ENCODE results near the gene TYMP. TPM values are rescaled to one million over a fixed set of nuclear protein-coding genes. Genes with fewer than 3 reads are reported as not detected.
"Not testable (repeated sequence)": the region's sequence is repeated elsewhere in the genome, so short reads cannot be mapped to it uniquely, and the experiment has no call there.

TYMP gene
- total and polyA plus RNA-seq, 3 experiments from 2014 or later = 17.5 to 93.6 (median 86.1) TPM

DNA sequence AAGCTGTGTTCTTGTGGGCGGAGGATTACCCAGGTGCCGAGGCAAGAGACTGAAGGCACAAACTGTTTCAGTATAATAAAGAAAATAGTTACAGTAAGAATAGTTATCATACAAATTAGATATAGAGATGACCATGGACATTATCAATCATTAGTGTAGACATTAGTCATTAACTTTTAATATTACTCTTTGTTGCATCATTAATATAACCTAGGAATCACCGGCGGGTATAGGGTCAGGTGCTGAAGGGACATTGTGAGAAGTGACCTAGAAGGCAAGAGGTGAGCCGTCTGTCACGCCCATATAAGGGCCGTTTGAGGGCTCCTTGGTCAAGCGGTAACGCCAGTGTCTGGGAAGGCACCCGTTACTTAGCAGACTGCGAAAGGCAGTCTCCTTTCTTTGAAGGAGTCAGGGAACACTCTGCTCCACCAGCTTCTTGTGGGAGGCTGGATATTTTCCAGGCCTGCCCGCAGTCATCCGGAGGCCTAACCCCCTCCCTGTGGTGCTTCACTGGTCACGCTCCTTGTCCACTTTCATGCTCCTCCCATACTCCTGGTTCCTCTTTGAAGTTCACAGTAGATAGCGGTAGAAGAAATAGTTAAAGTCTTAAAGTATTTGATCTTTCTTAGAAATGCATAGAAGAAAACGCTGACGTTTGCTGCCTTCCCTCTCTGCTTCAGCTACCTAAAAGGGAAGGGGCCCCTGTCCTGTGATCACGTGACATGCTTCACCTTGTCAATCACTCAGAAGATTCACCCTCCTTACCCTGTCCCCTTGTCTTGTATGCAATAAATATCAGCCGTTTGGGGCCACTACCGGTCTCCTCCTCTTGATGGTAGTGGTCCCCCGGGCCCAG, 4.3 kb upstream of the TYMP start:
- H3K36me3 ChIP-seq (ENCODE audit: insufficient read depth, low read length); H3K4me3 ChIP-seq (ENCODE audit: low read length); H3K36me3 Mint-ChIP-seq; H3K27me3 Mint-ChIP-seq; H3K9me3 ChIP-seq (ENCODE audit: low read length); H3K9me3 Mint-ChIP-seq; POLR2A ChIA-PET; H3K27me3 ChIP-seq (ENCODE audit: insufficient read depth, low read length, poor library complexity, severe bottlenecking): not testable (repeated sequence)
- peak overlapping the region in 6 of 8 donors; percentile 26 to 99 (median 76) for H3K27ac Mint-ChIP-seq
- CTCF ChIA-PET = interaction anchor here (3.3 to 6.5 kb wide), 2 partner anchors 8 to 15 kb away, joined by 26 to 47 read pairs; partner anchors contain the start of gene SCO2
- H3K4me3 Mint-ChIP-seq = peak overlapping the region in 2 of 7 donors; percentile 54 to 73
- H3K4me1 Mint-ChIP-seq = peaks cover 13 to 21% (median 18%) of the 10 kb centered on the region in 3 donors
- peak in 1 of 5 donors; percentile 21 for DNase-seq
- H3K27ac ChIP-seq (ENCODE audit: low read depth, low read length) = peak overlapping the region; percentile 65
- H3K4me1 ChIP-seq (ENCODE audit: insufficient read depth, low read length) = peaks cover 19% of the 10 kb centered on the region

DNA sequence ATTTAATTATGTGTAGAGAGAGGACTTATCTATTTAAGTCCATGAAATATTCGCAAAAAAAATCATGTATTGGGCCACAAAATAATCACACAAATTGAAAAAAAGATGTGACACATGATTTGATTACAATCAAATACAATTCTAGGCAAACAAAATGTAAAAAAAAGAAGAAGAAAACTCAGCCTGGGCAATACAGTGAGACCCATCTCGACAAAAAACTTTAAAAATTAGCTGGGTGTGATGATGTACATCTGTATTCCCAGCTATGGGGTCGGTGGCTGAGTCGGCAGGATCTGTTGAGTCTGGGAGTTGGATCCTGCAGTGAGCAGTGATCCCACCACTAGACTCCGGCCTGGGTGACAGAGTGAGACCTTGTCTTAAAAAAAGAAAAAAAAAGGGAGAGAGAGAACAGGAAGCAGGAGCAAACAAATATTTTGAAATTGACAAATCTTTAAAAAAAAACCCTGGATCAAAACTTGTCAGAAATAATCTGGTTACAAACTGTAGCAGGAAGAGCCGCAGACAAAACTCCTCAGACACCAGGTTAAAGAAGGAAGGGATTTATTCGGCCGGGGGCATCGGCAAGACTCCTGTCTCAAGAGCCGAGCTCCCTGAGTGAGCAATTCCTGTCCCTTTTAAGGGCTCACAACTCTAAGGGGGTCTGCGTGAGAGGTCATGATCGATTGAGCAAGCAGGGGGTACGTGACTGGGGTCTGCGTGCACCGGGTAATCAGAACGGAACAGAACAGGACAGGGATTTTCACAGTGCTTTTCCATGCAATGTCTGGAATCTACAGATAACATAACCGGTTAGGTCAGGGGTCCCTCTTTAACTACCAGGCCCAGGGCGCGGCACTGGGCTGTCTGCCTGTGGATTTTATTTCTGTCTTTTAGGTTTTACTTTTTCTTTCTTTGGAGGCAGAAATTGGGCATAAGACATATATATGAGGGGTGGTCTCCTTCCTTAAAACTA, 3.3 kb upstream of the TYMP start:
- ChIA-PET CTCF (interaction anchor here (1.5 to 3.3 kb wide), 2 partner anchors 7 kb away, joined by 3 to 26 read pairs; partner anchors contain the start of gene SCO2), POLR2A (interaction anchor here (1.0 kb wide), 1 partner anchor 282 kb away, joined by 3 read pairs; the partner anchor contains the start of gene HDAC10)
- H3K36me3 ChIP-seq (ENCODE audit: insufficient read depth, low read length) = no peaks in the 10 kb centered on the region
- H3K27ac Mint-ChIP-seq = peak overlapping the region; percentile 75 to 99 (median 88)
- no peaks in the 10 kb centered on the region for H3K27me3 ChIP-seq (ENCODE audit: insufficient read depth, low read length, poor library complexity, severe bottlenecking)
- H3K4me1 Mint-ChIP-seq = peaks cover 13 to 23% (median 19%) of the 10 kb centered on the region in 3 donors
- H3K9me3 Mint-ChIP-seq = no peaks in the 10 kb centered on the region
- H3K9me3 ChIP-seq (ENCODE audit: low read length) = no peaks in the 10 kb centered on the region
- no peak overlapping the region for H3K4me3 ChIP-seq (ENCODE audit: low read length)
- peak overlapping the region in 6 of 7 donors; percentile 34 to 77 (median 68) for H3K4me3 Mint-ChIP-seq
- peaks cover 13% of the 10 kb centered on the region for H3K4me1 ChIP-seq (ENCODE audit: insufficient read depth, low read length)
- peaks cover 0 to 1% (median 0%) of the 10 kb centered on the region in 3 donors for H3K36me3 Mint-ChIP-seq
- peaks cover 0 to 2% of the 10 kb centered on the region in 2 donors for H3K27me3 Mint-ChIP-seq
- peak overlapping the region; percentile 16 for H3K27ac ChIP-seq (ENCODE audit: low read depth, low read length)
- peak in 1 of 5 donors; percentile 29 for DNase-seq

DNA sequence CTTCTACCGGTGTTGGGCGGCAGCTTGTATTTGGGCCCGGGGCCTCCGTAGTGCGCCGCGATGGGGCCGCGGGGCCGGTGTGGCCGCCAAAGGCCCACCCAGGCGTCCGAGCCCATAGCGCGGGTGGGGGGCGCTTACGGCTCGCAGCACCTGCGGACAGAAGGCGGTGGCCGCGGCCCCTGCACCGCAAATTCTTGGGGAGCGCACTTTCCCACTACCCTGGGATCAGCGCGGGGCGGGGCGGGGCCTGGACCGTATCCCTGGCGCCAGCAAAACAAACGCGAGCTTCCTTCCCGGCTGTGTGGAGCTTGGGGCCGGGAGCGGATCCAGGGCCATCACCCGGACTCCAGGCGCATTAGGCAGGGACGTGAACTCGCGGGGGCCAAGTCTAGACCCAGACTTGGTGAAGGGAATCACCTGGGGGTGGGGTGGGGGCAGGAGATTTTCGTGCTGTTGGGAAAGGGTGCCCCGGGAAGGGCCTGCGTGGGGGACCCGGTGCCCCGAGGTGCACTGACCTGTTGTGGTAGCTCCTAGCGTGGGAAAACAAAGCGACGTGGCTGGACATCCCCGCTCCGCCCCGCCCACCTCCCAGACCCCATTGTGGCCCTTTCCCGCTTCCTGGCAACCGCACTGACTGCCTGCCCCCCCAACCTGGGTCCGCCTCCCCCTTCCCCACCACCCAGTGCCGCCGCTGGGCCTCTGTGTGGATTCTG, 2.3 kb upstream of the TYMP start:
- Mint-ChIP-seq H3K36me3 (peaks cover 0 to 1% (median 0%) of the 10 kb centered on the region in 3 donors), H3K9me3 (no peaks in the 10 kb centered on the region), H3K4me3 (peak overlapping the region; percentile 71 to 94 (median 92)), H3K27me3 (no peaks in the 10 kb centered on the region), H3K4me1 (peaks cover 19 to 29% (median 21%) of the 10 kb centered on the region in 3 donors), H3K27ac (peak overlapping the region; percentile 65 to 99 (median 98))
- Histone ChIP-seq H3K9me3 (ENCODE audit: low read length) (no peaks in the 10 kb centered on the region), H3K27me3 (ENCODE audit: insufficient read depth, low read length, poor library complexity, severe bottlenecking) (no peaks in the 10 kb centered on the region), H3K27ac (ENCODE audit: low read depth, low read length) (peak overlapping the region; percentile 92), H3K36me3 (ENCODE audit: insufficient read depth, low read length) (no peaks in the 10 kb centered on the region), H3K4me3 (ENCODE audit: low read length) (peak overlapping the region; percentile 84), H3K4me1 (ENCODE audit: insufficient read depth, low read length) (peaks cover 15% of the 10 kb centered on the region)
- ChIA-PET CTCF (interaction anchor here (1.1 to 1.5 kb wide), 2 partner anchors 8 to 16 kb away, joined by 3 read pairs; no protein-coding TSS in a partner anchor), POLR2A (interaction anchor here (0.7 to 1.7 kb wide), 6 partner anchors 13 to 281 kb away, joined by 3 to 8 read pairs (median 4); partner anchors contain the start of genes HDAC10 and SYCE3)
- DNase-seq = peak in 1 of 5 donors; percentile 50

DNA sequence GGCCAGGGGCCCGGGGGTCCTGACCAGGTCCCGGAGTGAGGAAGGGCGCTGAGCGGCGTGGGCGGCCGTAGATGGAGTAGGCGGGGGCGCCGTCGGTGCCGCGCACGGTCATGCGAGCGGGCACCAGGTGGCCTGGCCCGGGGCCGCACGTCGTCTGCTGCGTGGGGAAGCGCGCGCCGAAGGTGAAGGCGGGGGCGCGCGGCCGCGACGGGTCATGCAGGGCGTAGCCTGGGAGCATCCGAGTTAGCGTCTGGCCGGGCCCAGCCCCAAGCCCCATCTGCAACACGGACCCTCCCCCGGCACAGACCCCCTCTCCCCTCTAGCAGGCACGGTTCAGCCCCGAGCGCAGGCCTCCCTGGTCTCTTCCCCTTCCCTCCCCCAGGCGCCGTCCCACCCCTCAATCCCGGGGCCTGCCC, 1.7 kb upstream of the TYMP start:
- Histone ChIP-seq H3K27me3 (ENCODE audit: insufficient read depth, low read length, poor library complexity, severe bottlenecking) (no peaks in the 10 kb centered on the region), H3K27ac (ENCODE audit: low read depth, low read length) (peak overlapping the region; percentile 92), H3K4me3 (ENCODE audit: low read length) (peak overlapping the region; percentile 84), H3K36me3 (ENCODE audit: insufficient read depth, low read length) (no peaks in the 10 kb centered on the region), H3K4me1 (ENCODE audit: insufficient read depth, low read length) (peaks cover 20% of the 10 kb centered on the region), H3K9me3 (ENCODE audit: low read length) (no peaks in the 10 kb centered on the region)
- POLR2A ChIA-PET = interaction anchor here (0.9 to 1.7 kb wide), 4 partner anchors 13 to 89 kb away, joined by 3 to 8 read pairs (median 5); partner anchors contain the start of gene SYCE3
- peaks cover 0 to 1% (median 0%) of the 10 kb centered on the region in 3 donors for H3K36me3 Mint-ChIP-seq
- no peaks in the 10 kb centered on the region for H3K9me3 Mint-ChIP-seq
- peak overlapping the region; percentile 90 to 94 (median 92) for H3K4me3 Mint-ChIP-seq
- peak in 4 of 5 donors; percentile 49 to 79 (median 55) for DNase-seq
- H3K4me1 Mint-ChIP-seq = peaks cover 22 to 34% (median 26%) of the 10 kb centered on the region in 3 donors
- H3K27me3 Mint-ChIP-seq = no peaks in the 10 kb centered on the region
- H3K27ac Mint-ChIP-seq = peak overlapping the region; percentile 96 to 99 (median 98)
- CTCF ChIA-PET = interaction anchor here (1.1 to 1.5 kb wide), 2 partner anchors 9 to 16 kb away, joined by 3 read pairs; no protein-coding TSS in a partner anchor

DNA sequence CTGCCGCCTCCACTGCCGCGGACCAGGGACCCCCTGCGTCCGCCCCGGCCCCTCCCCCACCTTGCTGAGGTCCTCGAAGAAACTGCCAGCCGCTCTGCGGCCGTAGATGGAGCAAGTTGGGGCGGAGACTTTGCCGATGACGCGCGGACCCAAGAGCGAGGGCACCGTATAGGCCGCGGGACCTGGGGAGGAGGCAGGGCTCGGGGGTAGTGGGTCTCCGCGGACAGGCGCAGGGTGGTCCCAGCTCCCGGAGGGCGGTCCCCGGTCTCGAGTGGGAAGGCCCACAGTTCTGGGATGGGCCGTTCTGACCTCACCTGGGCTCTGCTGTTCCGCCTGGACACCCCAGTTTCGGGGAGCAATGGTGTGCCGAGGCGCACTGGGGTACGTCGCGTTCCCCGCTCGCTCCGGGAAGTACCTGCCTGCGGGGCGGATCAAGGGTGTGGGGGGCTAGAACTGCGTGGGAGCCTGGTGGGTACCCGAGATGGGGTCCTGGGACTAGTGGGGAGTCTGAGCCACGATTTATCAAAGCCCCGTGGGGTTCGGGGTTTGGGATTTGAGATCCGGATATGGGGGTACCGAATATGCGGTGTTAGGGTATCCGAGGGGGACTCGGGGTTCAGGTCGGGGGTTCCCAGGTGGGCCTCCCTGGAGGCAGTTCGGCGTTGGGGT, 1.2 kb upstream of the TYMP start:
- peaks cover 0 to 1% (median 0%) of the 10 kb centered on the region in 3 donors for H3K36me3 Mint-ChIP-seq
- H3K27me3 ChIP-seq (ENCODE audit: insufficient read depth, low read length, poor library complexity, severe bottlenecking) = no peaks in the 10 kb centered on the region
- H3K27me3 Mint-ChIP-seq = no peaks in the 10 kb centered on the region
- peak overlapping the region; percentile 90 to 94 (median 92) for H3K4me3 Mint-ChIP-seq
- no peaks in the 10 kb centered on the region for H3K9me3 Mint-ChIP-seq
- H3K27ac Mint-ChIP-seq = peak overlapping the region; percentile 96 to 99 (median 98)
- POLR2A ChIA-PET = interaction anchor here (0.7 to 1.7 kb wide), 5 partner anchors 8 to 90 kb away, joined by 3 to 8 read pairs (median 4); partner anchors contain the start of gene SYCE3
- H3K4me3 ChIP-seq (ENCODE audit: low read length) = peak overlapping the region; percentile 84
- no peaks in the 10 kb centered on the region for H3K9me3 ChIP-seq (ENCODE audit: low read length)
- CTCF ChIA-PET = interaction anchor here (1.1 to 1.5 kb wide), 2 partner anchors 9 to 17 kb away, joined by 3 read pairs; no protein-coding TSS in a partner anchor
- DNase-seq = peak; percentile 45 to 87 (median 67)
- H3K36me3 ChIP-seq (ENCODE audit: insufficient read depth, low read length) = no peaks in the 10 kb centered on the region
- peaks cover 22 to 34% (median 26%) of the 10 kb centered on the region in 3 donors for H3K4me1 Mint-ChIP-seq
- peak overlapping the region; percentile 92 for H3K27ac ChIP-seq (ENCODE audit: low read depth, low read length)
- peaks cover 21% of the 10 kb centered on the region for H3K4me1 ChIP-seq (ENCODE audit: insufficient read depth, low read length)

DNA sequence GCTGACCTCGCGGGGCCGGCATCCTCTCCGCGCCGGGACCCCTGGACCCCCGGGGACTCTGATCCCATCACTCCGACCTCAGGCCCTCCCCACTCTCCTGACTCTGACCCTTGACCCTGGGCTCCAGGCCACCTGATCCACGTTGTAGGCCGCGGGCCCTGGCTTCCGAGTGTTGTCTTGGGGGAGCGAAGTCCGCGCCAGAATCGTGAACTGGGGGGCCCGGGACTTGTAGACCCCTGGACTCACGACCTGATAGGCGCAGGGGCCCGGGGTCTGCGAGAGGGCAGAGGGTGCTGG, 716 bp upstream of the TYMP start:
- DNase-seq = no peak
- H3K9me3 ChIP-seq (ENCODE audit: low read length) = no peaks in the 10 kb centered on the region
- H3K36me3 ChIP-seq (ENCODE audit: insufficient read depth, low read length) = no peaks in the 10 kb centered on the region
- no peaks in the 10 kb centered on the region for H3K27me3 ChIP-seq (ENCODE audit: insufficient read depth, low read length, poor library complexity, severe bottlenecking)
- H3K9me3 Mint-ChIP-seq = no peaks in the 10 kb centered on the region
- ChIA-PET CTCF (no interaction called here), POLR2A (interaction anchor here (0.7 to 1.4 kb wide), 2 partner anchors 9 to 90 kb away, joined by 4 read pairs; no protein-coding TSS in a partner anchor)
- H3K27ac ChIP-seq (ENCODE audit: low read depth, low read length) = peak overlapping the region; percentile 92
- H3K4me3 Mint-ChIP-seq = peak overlapping the region; percentile 90 to 94 (median 92)
- peak overlapping the region; percentile 88 to 99 (median 98) for H3K27ac Mint-ChIP-seq
- no peaks in the 10 kb centered on the region for H3K27me3 Mint-ChIP-seq
- H3K4me1 ChIP-seq (ENCODE audit: insufficient read depth, low read length) = peaks cover 21% of the 10 kb centered on the region
- peak overlapping the region; percentile 84 for H3K4me3 ChIP-seq (ENCODE audit: low read length)
- peaks cover 0 to 1% (median 0%) of the 10 kb centered on the region in 3 donors for H3K36me3 Mint-ChIP-seq
- H3K4me1 Mint-ChIP-seq = peaks cover 22 to 34% (median 26%) of the 10 kb centered on the region in 3 donors
